AG10803 (cell line): Measurements from ENCODE around the gene RFNG.

Experiments used
- DNase-seq: peaks from one replicate; pipeline ENCODE4 v3.0.0; 2010; ENCODE audit warnings: low read depth
- H3K4me3 ChIP-seq: 2 replicates; pipeline ENCODE4 v1.5.1; 2011; ENCODE audit warnings: mild to moderate bottlenecking, low read length, control low read depth
- CTCF ChIP-seq: conservative IDR thresholded peaks from 2 replicates; pipeline ENCODE4 v1.5.1; 2011; ENCODE audit warnings: mild to moderate bottlenecking, low read length, control low read depth, inconsistent platforms

The RFNG gene

GRCh38 chr17:82008258-82008940, 43.2 kb downstream of the RFNG start:
- H3K4me3 ChIP-seq, result no peak overlapping the region
- no peak for TF ChIP-seq CTCF
- DNase-seq, result no peak

- no peak for TF ChIP-seq CTCF
- DNase-seq, result no peak
- no peak overlapping the region for H3K4me3 ChIP-seq
Observed at GRCh38 chr17:82007495-82008257, 43.9 kb downstream of the RFNG start.

GRCh38 chr17:82007228-82007494, 44.5 kb downstream of the RFNG start:
- no peak overlapping the region for H3K4me3 ChIP-seq
- no peak for TF ChIP-seq CTCF
- no peak for DNase-seq

GRCh38 chr17:82006468-82007227, 45.0 kb downstream of the RFNG start:
- H3K4me3 ChIP-seq, result no peak overlapping the region
- TF ChIP-seq CTCF, result no peak
- peak; percentile 43 for DNase-seq

- no peak for DNase-seq
- H3K4me3 ChIP-seq, result no peak overlapping the region
- TF ChIP-seq CTCF, result no peak
Observed at GRCh38 chr17:82005701-82006348, 45.8 kb downstream of the RFNG start.

- no peak for TF ChIP-seq CTCF
- no peak for DNase-seq
- no peak overlapping the region for H3K4me3 ChIP-seq
Observed at GRCh38 chr17:82004517-82005455, 46.8 kb downstream of the RFNG start.
